NB4 (cell line): ENCODE results near the gene CELF4.

Source experiments
- DNase-seq: peaks from one replicate; pipeline ENCODE4 v3.0.0; 2010; ENCODE audit warnings: low read depth
- H3K4me3 ChIP-seq: one replicate; pipeline ENCODE4 v1.5.1; 2011; ENCODE audit warnings: mild to moderate bottlenecking, low read depth, low read length, moderate library complexity
- CTCF ChIP-seq: IDR thresholded peaks from one replicate; pipeline ENCODE4 v1.5.1; 2012; ENCODE audit warnings: low read depth, low read length
- MAX ChIP-seq: IDR thresholded peaks from 2 replicates; pipeline ENCODE4 v1.6.1; 2011; ENCODE audit warnings: low read depth, low read length
- MYC ChIP-seq: IDR thresholded peaks from 2 replicates; pipeline ENCODE4 v1.6.1; 2011; ENCODE audit warnings: low read depth, low read length
- POLR2A ChIP-seq: IDR thresholded peaks from 2 replicates; pipeline ENCODE4 v1.6.1; 2011; ENCODE audit warnings: mild to moderate bottlenecking; ENCODE audit not compliant: insufficient read length; ENCODE audit errors: extremely low read depth

Gene CELF4

GRCh38 chr18:37559194-37559593, 6.4 kb downstream of the CELF4 start:
- H3K4me3 ChIP-seq, result no peak overlapping the region
- DNase-seq, result no peak
- TF ChIP-seq MYC (no peak), POLR2A (no peak)

- no peak overlapping the region for H3K4me3 ChIP-seq
- no peak for DNase-seq
- TF ChIP-seq MAX (no peak), MYC (no peak), CTCF (no peak), POLR2A (no peak)
These were observed 11.2 kb downstream of the CELF4 start for GRCh38 chr18:37554399-37554787.

- DNase-seq, result no peak
- TF ChIP-seq POLR2A (no peak), MYC (no peak), CTCF (peak; percentile 18), MAX (no peak)
- H3K4me3 ChIP-seq, result no peak overlapping the region
These were observed 11.8 kb downstream of the CELF4 start for GRCh38 chr18:37553633-37554398.

GRCh38 chr18:37552286-37552685, 13.3 kb downstream of the CELF4 start:
- no peak for TF ChIP-seq MAX
- TF ChIP-seq CTCF, result no peak
- no peak for TF ChIP-seq POLR2A
- no peak for TF ChIP-seq MYC
- H3K4me3 ChIP-seq, result no peak overlapping the region
- DNase-seq, result no peak

GRCh38 chr18:37551846-37552245, 13.8 kb downstream of the CELF4 start:
- TF ChIP-seq CTCF (no peak), MAX (no peak), POLR2A (no peak), MYC (no peak)
- no peak for DNase-seq
- H3K4me3 ChIP-seq, result no peak overlapping the region

- TF ChIP-seq MYC (no peak), CTCF (no peak), MAX (no peak), POLR2A (no peak)
- no peak overlapping the region for H3K4me3 ChIP-seq
- DNase-seq, result no peak
These were observed 14.3 kb downstream of the CELF4 start for GRCh38 chr18:37551249-37551648.
